Keratinocyte (primary cell): ENCODE results near the gene SWI5. TPM values are rescaled to one million over a fixed set of nuclear protein-coding genes. Genes with fewer than 3 reads are reported as not detected.

Source experiments
- DNase-seq: peaks from one replicate; pipeline ENCODE4 v3.0.0-alpha.2; 2011; ENCODE audit warnings: low read depth, missing footprints, low spot score
- FAIRE-seq: peaks from 2 replicates; lab custom pipeline; 2011; peaks lifted over from hg19 to GRCh38; lab: Jason Lieb, UNC
- H2AFZ ChIP-seq: 2 replicates; pipeline ENCODE4 v1.6.0; 2012; ENCODE audit warnings: low read length, control low read depth, inconsistent platforms; ENCODE audit not compliant: control insufficient read depth
- H3K27ac ChIP-seq: 2 replicates; pipeline ENCODE4 v1.5.1; 2011; ENCODE audit warnings: low read length; ENCODE audit not compliant: control insufficient read depth, insufficient read depth
- H3K27me3 ChIP-seq: 3 replicates; pipeline ENCODE4 v1.6.0; 2011; ENCODE audit warnings: low read length; ENCODE audit not compliant: control insufficient read depth, insufficient read depth; ENCODE audit errors: extremely low read depth
- H3K36me3 ChIP-seq, 2 experiments: 2 replicates in 1 of 2; 3 replicates in 1 of 2; pipeline ENCODE4 v1.5.1; 2011; ENCODE audit warnings: low read length in 2 of 2, mild to moderate bottlenecking in 1 of 2; ENCODE audit not compliant: control insufficient read depth in 2 of 2, insufficient read depth in 2 of 2; ENCODE audit errors: extremely low read depth in 1 of 2
- H3K4me1 ChIP-seq: 3 replicates; pipeline ENCODE4 v1.5.1; 2011; ENCODE audit warnings: low read length; ENCODE audit not compliant: control insufficient read depth, insufficient read depth; ENCODE audit errors: extremely low read depth
- H3K4me2 ChIP-seq: 3 replicates; pipeline ENCODE4 v1.6.0; 2011; ENCODE audit warnings: low read depth, low read length; ENCODE audit not compliant: control insufficient read depth, insufficient read depth; ENCODE audit errors: extremely low read depth
- H3K4me3 ChIP-seq, 3 experiments: fragments of 200-600 bp in 1 of 3; sonication (generic) in 1 of 3; 2 replicates in 2 of 3; 3 replicates in 1 of 3; pipeline ENCODE4 v1.5.1; 2011 to 2016; ENCODE audit warnings: low read length in 3 of 3, mild to moderate bottlenecking in 3 of 3, control low read depth in 2 of 3, inconsistent platforms in 1 of 3, low read depth in 1 of 3, mixed read lengths in 1 of 3, mixed run types in 1 of 3, moderate library complexity in 1 of 3; ENCODE audit not compliant: control insufficient read depth in 2 of 3, insufficient read depth in 2 of 3; ENCODE audit errors: extremely low read depth in 1 of 3
- H3K79me2 ChIP-seq: 2 replicates; pipeline ENCODE4 v1.6.0; 2012; ENCODE audit warnings: low read length; ENCODE audit not compliant: control insufficient read depth, insufficient read depth
- H3K9ac ChIP-seq: 3 replicates; pipeline ENCODE4 v1.6.0; 2011; ENCODE audit warnings: low read length; ENCODE audit not compliant: control insufficient read depth, insufficient read depth; ENCODE audit errors: extremely low read depth
- H3K9me1 ChIP-seq: 3 replicates; pipeline ENCODE4 v1.6.0; 2011; ENCODE audit warnings: low read length; ENCODE audit not compliant: control insufficient read depth, insufficient read depth; ENCODE audit errors: extremely low read depth
- H3K9me3 ChIP-seq: 2 replicates; pipeline ENCODE4 v1.5.1; 2012; ENCODE audit warnings: low read depth, low read length; ENCODE audit not compliant: control insufficient read depth
- H4K20me1 ChIP-seq: 3 replicates; pipeline ENCODE4 v1.6.0; 2011; ENCODE audit warnings: low read length; ENCODE audit not compliant: control insufficient read depth, insufficient read depth; ENCODE audit errors: extremely low read depth
- EZH2 ChIP-seq: IDR thresholded peaks from one replicate; pipeline ENCODE4 v1.6.1; 2012; ENCODE audit warnings: inconsistent platforms, mild to moderate bottlenecking, low read length, moderate library complexity
- dilution Hi-C: fragments of 300-500 bp; cut with MboI; formaldehyde crosslinking; loops from one replicate; pipeline ENCODE4 v1.7.0; 2020; ENCODE audit warnings: low sequenced_read_pairs; ENCODE audit not compliant: extremely low pct_ligation_motif_present
- polyA plus RNA-seq, 5 experiments: library from polyadenylated mRNA; depleted of rRNA in 3 of 5; stranded (reverse) in 3 of 5; stranded (forward) in 1 of 5; unstranded in 1 of 5; fragments of >200 nt; gene quantifications; 1 replicate in 1 of 5; 2 replicates in 3 of 5; 3 replicates in 1 of 5; pipeline versions ENCODE4 v1.2.1 to v1.2.3, GENCODE V29; 2011 to 2012; ENCODE audit warnings: missing spikeins in 2 of 5, low read depth in 1 of 5, low replicate concordance in 1 of 5
- TF ChIP-seq, protein P1 (sequence below), 3 experiments: IDR thresholded peaks in 1 of 3; conservative IDR thresholded peaks in 1 of 3; optimal IDR thresholded peaks in 1 of 3; 2 replicates in 2 of 3; 3 replicates in 1 of 3; pipeline versions ENCODE3 to v1.5.1; 2011; ENCODE audit warnings: low read length in 3 of 3, mild to moderate bottlenecking in 3 of 3, moderate library complexity in 2 of 3, control low read depth in 1 of 3, inconsistent platforms in 1 of 3; ENCODE audit not compliant: insufficient read depth in 2 of 3; ENCODE audit errors: extremely low read depth in 1 of 3

The SWI5 gene
- polyA plus RNA-seq, 1 donor (not counting 4 experiments of a cell fraction or from before 2014, with no cell fraction given): 39.4 TPM

DNA sequence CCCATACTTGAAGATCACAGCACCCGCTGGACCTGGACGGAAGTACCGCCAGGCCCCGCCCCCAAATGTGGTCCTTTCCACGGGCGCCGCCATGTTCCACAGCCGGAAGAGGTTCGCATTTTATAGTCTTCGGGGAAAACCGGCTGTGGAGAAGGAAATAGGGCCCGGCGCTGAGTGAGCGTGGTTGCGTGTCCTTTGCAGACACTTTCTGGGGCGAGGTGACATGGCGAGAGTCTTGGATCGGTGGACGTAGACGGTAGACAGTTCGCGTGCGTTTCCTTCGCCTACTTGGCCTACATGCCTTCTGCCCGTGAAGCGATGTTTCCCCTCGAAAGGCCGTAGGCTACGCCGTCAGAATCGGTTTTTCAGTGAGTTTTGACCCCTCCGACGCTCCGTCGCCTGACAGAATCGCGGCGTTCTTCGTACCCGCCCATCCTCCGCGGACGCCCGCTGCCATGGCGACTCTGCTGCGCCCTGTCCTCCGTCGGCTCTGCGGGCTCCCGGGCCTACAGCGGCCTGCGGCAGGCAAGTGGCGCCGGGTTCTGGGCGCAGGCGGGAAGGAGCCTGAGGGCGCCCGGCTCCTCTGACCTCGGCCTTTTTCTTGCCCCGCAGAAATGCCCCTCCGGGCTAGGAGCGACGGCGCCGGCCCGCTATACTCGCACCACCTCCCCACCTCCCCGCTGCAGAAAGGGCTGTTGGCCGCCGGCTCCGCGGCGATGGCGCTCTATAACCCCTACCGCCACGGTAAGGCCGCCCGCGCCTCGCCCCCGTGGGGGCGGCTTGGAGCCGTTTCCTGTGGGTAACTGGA lies 46.5 kb downstream of the SWI5 start, which contains the start of the genes COQ4 and TRUB2:
TSS of gene COQ4 (plus strand) at position 436 of the 808 bp plus-strand sequence. CDS start at position 456, 20 bp downstream.
TSS of gene TRUB2 (minus strand) at position 44 of the 808 bp plus-strand sequence. CDS start at position 5, 39 bp downstream.
- H3K9me1 ChIP-seq: no peaks in the 10 kb centered on the region
- peak within 1 kb of the TSS; percentile 95 for H3K27ac ChIP-seq
- peak within 1 kb of the TSS; percentile 100 for H2AFZ ChIP-seq
- H3K27me3 ChIP-seq: no peaks in the 10 kb centered on the region
- peak within 1 kb of the TSS; percentile 85 to 99 (median 93) for H3K4me3 ChIP-seq
- no peak for FAIRE-seq
- H3K79me2 ChIP-seq: peaks cover 36% of the 10 kb centered on the region
- H3K9ac ChIP-seq: peak within 1 kb of the TSS; percentile 94
- no peaks in the 10 kb centered on the region for H4K20me1 ChIP-seq
- dilution Hi-C loops: no loop called here
- TF ChIP-seq, protein P1, sequence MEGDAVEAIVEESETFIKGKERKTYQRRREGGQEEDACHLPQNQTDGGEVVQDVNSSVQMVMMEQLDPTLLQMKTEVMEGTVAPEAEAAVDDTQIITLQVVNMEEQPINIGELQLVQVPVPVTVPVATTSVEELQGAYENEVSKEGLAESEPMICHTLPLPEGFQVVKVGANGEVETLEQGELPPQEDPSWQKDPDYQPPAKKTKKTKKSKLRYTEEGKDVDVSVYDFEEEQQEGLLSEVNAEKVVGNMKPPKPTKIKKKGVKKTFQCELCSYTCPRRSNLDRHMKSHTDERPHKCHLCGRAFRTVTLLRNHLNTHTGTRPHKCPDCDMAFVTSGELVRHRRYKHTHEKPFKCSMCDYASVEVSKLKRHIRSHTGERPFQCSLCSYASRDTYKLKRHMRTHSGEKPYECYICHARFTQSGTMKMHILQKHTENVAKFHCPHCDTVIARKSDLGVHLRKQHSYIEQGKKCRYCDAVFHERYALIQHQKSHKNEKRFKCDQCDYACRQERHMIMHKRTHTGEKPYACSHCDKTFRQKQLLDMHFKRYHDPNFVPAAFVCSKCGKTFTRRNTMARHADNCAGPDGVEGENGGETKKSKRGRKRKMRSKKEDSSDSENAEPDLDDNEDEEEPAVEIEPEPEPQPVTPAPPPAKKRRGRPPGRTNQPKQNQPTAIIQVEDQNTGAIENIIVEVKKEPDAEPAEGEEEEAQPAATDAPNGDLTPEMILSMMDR (optimal IDR thresholded peaks at IDR 0.05 in 1 of 3, IDR thresholded peaks at IDR 0.05 in 1 of 3, conservative IDR thresholded peaks at IDR 0.05 in 1 of 3; ENCODE audit: extremely low read depth in 1 of 3, insufficient read depth in 2 of 3, low read length in 3 of 3): no peak
- TF ChIP-seq EZH2: no peak
- peaks cover 1 to 17% of the 10 kb centered on the region in 2 experiments for H3K36me3 ChIP-seq
- peak within 1 kb of the TSS; percentile 93 for H3K4me2 ChIP-seq
- no peaks in the 10 kb centered on the region for H3K9me3 ChIP-seq
- peaks cover 23% of the 10 kb centered on the region for H3K4me1 ChIP-seq
- DNase-seq: no peak

DNA sequence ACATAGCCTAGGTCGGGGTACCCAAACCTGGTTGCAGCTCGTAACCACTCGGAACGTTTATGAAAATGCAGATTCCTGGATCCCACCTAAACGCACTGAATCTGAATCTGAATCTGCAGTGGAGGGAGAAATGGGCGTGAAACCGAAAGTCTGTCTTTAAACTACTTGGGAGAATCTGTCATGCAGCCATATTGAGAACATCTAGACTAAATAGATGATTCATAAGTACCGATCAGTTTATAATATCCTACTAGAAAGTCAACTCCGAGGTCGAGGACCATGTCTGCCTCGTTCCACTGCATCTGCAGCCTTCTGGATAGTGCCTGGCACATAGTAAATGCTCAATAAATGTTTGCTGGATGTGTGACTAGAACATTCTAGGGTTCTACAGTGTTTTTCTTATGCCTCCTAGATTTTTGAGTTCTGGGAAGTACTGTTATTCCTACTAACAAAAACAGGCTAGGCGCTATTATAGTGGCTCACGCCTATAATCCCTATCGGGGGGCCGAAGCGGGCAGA lies 47.2 kb downstream of the SWI5 start:
- no peaks in the 10 kb centered on the region for H3K27me3 ChIP-seq
- H3K79me2 ChIP-seq: peaks cover 36% of the 10 kb centered on the region
- DNase-seq (no peak), FAIRE-seq (no peak)
- peaks cover 4% of the 10 kb centered on the region for H3K9me1 ChIP-seq
- peak overlapping the region; percentile 94 for H3K9ac ChIP-seq
- H3K27ac ChIP-seq: peak overlapping the region; percentile 95
- H4K20me1 ChIP-seq: no peaks in the 10 kb centered on the region
- peaks cover 23% of the 10 kb centered on the region for H3K4me1 ChIP-seq
- H3K36me3 ChIP-seq: peaks cover 3 to 23% of the 10 kb centered on the region in 2 experiments
- peak overlapping the region; percentile 85 to 99 (median 93) for H3K4me3 ChIP-seq
- TF ChIP-seq, protein P1 (optimal IDR thresholded peaks at IDR 0.05 in 1 of 3, IDR thresholded peaks at IDR 0.05 in 1 of 3, conservative IDR thresholded peaks at IDR 0.05 in 1 of 3; ENCODE audit: extremely low read depth in 1 of 3, insufficient read depth in 2 of 3, low read length in 3 of 3): no peak
- TF ChIP-seq EZH2: no peak
- dilution Hi-C loops: no loop called here
- H3K4me2 ChIP-seq: peak overlapping the region; percentile 93
- H3K9me3 ChIP-seq: no peaks in the 10 kb centered on the region
- peak overlapping the region; percentile 100 for H2AFZ ChIP-seq
